ENCODE measurements around the gene KLF17. TPM values are rescaled to one million over a fixed set of nuclear protein-coding genes. Genes with fewer than 3 reads are reported as not detected.
"Not testable (repeated sequence)": the region's sequence is repeated elsewhere in the genome, so short reads cannot be mapped to it uniquely, and the experiment has no call there.

The KLF17 gene
- total and polyA plus RNA-seq, 2 donors (not counting 1 experiment from before 2014, with no cell fraction given): not detected

GRCh38 chr1:44138239-44138638 lies 19.6 kb downstream of the KLF17 start:
- Mint-ChIP-seq H3K9me3 (ENCODE audit: insufficient read depth) (no peaks in the 10 kb centered on the region), H3K27ac (no peak overlapping the region), H3K27me3 (peaks cover 6% of the 10 kb centered on the region), H3K4me3 (no peak overlapping the region), H3K4me1 (no peaks in the 10 kb centered on the region)
- ATAC-seq (ENCODE audit: low read depth) (no peak), DNase-seq (no peak)
- TF ChIP-seq, protein P1, sequence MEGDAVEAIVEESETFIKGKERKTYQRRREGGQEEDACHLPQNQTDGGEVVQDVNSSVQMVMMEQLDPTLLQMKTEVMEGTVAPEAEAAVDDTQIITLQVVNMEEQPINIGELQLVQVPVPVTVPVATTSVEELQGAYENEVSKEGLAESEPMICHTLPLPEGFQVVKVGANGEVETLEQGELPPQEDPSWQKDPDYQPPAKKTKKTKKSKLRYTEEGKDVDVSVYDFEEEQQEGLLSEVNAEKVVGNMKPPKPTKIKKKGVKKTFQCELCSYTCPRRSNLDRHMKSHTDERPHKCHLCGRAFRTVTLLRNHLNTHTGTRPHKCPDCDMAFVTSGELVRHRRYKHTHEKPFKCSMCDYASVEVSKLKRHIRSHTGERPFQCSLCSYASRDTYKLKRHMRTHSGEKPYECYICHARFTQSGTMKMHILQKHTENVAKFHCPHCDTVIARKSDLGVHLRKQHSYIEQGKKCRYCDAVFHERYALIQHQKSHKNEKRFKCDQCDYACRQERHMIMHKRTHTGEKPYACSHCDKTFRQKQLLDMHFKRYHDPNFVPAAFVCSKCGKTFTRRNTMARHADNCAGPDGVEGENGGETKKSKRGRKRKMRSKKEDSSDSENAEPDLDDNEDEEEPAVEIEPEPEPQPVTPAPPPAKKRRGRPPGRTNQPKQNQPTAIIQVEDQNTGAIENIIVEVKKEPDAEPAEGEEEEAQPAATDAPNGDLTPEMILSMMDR (IDR thresholded peaks at IDR 0.05): no peak
- no peak for TF ChIP-seq EZH2 (IDR thresholded peaks at IDR 0.05; ENCODE audit: borderline replicate concordance, insufficient read depth, low read depth, low read length, poor library complexity, severe bottlenecking)
- Histone ChIP-seq H3K9ac (ENCODE audit: low read length) (no peak overlapping the region), H3K4me3 (ENCODE audit: control extremely low read depth in 1 of 5, extremely low read depth in 1 of 5, insufficient read depth in 1 of 5, low read depth in 2 of 5, low read length in 4 of 5) (no peak overlapping the region), H3K4me2 (replicated peaks; ENCODE audit: low read depth, low read length, poor library complexity, severe bottlenecking) (no peak overlapping the region), H3K27me3 (replicated peaks in 1 of 4; ENCODE audit: control extremely low read depth in 1 of 4, control insufficient read depth in 3 of 4, insufficient read depth in 4 of 4, low read length in 3 of 4) (peaks cover 0 to 5% (median 1%) of the 10 kb centered on the region in 4 experiments), H3K27ac (ENCODE audit: low read length in 2 of 2) (no peak overlapping the region), H2AFZ (ENCODE audit: insufficient read depth, low read depth, low read length, poor library complexity, severe bottlenecking) (no peak overlapping the region), H3K79me2 (ENCODE audit: control insufficient read depth, insufficient read depth, low read length) (no peaks in the 10 kb centered on the region), H4K20me1 (ENCODE audit: control insufficient read depth, insufficient read depth, low read length, poor library complexity, severe bottlenecking) (no peaks in the 10 kb centered on the region), H3K9me3 (ENCODE audit: control extremely low read depth in 1 of 3, control insufficient read depth in 2 of 3, insufficient read depth in 1 of 3, low read length in 2 of 3) (peaks cover 0 to 1% (median 0%) of the 10 kb centered on the region in 3 donors), H3K4me1 (ENCODE audit: control insufficient read depth in 2 of 2, insufficient read depth in 2 of 2, low read length in 2 of 2) (no peaks in the 10 kb centered on the region), H3K36me3 (replicated peaks in 1 of 2; ENCODE audit: control extremely low read depth in 1 of 2, control insufficient read depth in 1 of 2, extremely low read depth in 1 of 2, insufficient read depth in 2 of 2, low read length in 1 of 2) (no peaks in the 10 kb centered on the region)
- intact Hi-C loops (cut with micrococcal nuclease): no loop called here
- POLR2A ChIA-PET: no interaction called here
- CTCF ChIA-PET: no interaction called here
- 78% methylated on average over 3 of the region's 3 CpGs for WGBS (ENCODE audit: insufficient coverage)

DNA sequence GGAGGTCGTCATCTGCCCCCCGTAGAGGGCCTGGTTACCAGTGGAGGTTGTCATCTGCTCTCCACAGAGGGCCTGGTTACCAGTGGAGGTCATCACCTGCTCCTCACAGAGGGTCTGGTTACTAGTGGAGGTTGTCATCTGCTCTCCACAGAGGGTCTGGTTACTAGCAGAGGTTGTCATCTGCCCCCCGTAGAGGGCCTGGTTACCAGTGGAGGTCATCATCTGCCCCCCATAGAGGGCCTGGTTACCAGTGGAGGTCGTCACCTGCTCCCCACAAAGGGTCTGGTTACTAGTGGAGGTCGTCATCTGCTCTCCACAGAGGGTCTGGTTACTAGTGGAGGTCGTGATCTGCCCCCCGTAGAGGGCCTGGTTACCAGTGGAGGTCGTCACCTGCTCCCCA lies 20.9 kb downstream of the KLF17 start:
- CTCF ChIA-PET; H3K27ac ChIP-seq (ENCODE audit: low read length in 2 of 2); H3K4me1 Mint-ChIP-seq; H3K36me3 ChIP-seq (replicated peaks in 1 of 2; ENCODE audit: control extremely low read depth in 1 of 2, control insufficient read depth in 1 of 2, extremely low read depth in 1 of 2, insufficient read depth in 2 of 2, low read length in 1 of 2); H3K79me2 ChIP-seq (ENCODE audit: control insufficient read depth, insufficient read depth, low read length); H2AFZ ChIP-seq (ENCODE audit: insufficient read depth, low read depth, low read length, poor library complexity, severe bottlenecking); H4K20me1 ChIP-seq (ENCODE audit: control insufficient read depth, insufficient read depth, low read length, poor library complexity, severe bottlenecking); H3K9ac ChIP-seq (ENCODE audit: low read length); H3K4me3 Mint-ChIP-seq; DNase-seq; H3K27me3 ChIP-seq (replicated peaks in 1 of 4; ENCODE audit: control extremely low read depth in 1 of 4, control insufficient read depth in 3 of 4, insufficient read depth in 4 of 4, low read length in 3 of 4); H3K27me3 Mint-ChIP-seq; H3K4me2 ChIP-seq (replicated peaks; ENCODE audit: low read depth, low read length, poor library complexity, severe bottlenecking); H3K9me3 Mint-ChIP-seq (ENCODE audit: insufficient read depth); ATAC-seq (ENCODE audit: low read depth); POLR2A ChIA-PET; intact Hi-C loops (cut with micrococcal nuclease); H3K27ac Mint-ChIP-seq; H3K4me3 ChIP-seq (ENCODE audit: control extremely low read depth in 1 of 5, extremely low read depth in 1 of 5, insufficient read depth in 1 of 5, low read depth in 2 of 5, low read length in 4 of 5); H3K4me1 ChIP-seq (ENCODE audit: control insufficient read depth in 2 of 2, insufficient read depth in 2 of 2, low read length in 2 of 2): not testable (repeated sequence)
- 100% methylated on average over 3 of the region's 8 CpGs for WGBS (ENCODE audit: insufficient coverage)
- peaks cover 2 to 11% (median 7%) of the 10 kb centered on the region in 3 donors for H3K9me3 ChIP-seq (ENCODE audit: control extremely low read depth in 1 of 3, control insufficient read depth in 2 of 3, insufficient read depth in 1 of 3, low read length in 2 of 3)
